NCI-H1417 treated with DMSO at 0.1 percent for 48 hours (cell line): ENCODE measurements around the gene TUG1.

Experiments
- DNase-seq: peaks from one replicate; lab custom pipeline; 2025; lab: John Stamatoyannopoulos, UW

Gene TUG1

DNA sequence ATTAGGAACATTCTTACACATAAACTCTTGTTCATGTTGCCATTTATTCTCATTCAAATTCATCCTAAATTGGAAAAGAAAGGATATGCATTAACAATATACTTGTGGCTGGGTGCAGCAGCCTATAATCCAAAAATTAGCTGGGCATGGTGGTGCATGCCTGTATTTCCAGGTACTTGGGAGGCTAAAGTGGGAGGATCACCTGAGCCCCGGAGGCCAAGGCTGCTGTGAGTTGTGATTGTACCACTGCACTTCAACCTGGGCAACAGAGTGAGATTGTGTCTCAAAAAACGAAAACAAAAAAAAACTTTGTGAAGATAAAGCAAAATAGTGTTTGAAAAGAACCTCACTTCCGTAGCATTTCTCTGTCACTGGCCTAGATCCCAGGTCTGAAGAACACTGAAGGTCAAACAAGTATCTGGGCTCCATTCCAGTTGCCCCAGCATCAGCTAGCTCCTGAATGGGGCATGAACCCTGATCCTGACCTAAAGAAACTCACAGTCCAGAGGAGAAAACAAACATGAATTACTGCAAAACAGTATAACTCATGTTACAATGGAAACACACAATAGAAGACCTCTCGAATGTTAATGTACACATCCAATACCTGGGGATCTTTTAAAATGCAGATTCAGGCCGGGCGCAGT, 32.2 kb downstream of the TUG1 start:
- DNase-seq: no peak

DNA sequence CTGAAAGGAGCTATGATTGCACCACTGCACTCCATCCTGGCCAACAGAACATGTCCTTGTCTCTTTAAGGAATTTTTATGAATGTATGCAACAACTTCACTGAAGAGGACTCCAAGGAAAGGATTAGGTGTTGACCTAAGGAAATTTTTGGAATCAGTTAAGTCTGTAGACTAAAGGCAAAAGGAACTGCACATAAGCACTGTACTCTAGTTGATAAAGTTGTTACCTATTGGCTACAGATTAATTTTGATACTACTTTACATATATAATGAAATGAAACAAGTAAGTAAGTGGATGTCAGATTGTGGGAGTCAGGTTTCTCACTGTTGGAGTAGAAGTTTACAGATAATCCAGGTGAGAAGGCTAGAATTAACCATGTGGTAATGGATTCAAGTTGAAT, 36.5 kb downstream of the TUG1 start:
- DNase-seq: no peak

DNA sequence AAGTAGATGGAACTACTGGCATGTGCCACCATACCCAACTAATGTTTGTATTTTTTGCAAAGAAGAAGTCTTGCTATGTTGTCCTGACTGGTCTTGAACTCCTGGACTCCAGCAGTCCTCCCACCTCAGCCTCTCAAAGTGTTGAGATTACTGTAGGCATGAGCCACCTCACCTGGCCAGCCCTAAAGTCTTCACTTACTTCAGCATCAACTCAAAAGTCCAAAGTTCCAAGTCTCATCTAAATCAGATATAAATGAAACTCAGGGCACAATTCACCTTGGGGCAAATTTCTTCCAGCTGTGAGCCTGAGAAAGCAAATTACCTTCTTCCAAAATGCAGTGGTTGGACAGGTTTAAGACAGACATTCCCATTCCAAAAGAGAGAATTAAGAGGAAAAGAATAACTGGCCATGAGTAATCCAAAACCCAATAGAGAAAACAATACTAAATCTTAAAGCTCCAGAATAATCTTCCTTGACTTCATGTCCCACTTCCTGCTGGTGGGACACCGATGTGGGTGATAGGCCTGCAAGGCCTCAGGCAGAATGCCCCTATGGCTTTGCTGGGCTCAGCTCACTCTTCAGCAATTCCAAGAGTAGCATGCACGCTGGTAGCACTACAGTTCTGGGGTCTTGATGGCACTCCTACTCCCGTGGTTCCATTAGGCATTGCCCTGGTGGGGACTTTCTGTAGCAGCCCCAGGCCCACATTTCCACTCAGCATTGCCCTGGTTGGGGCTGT, 50.3 kb downstream of the TUG1 start:
- DNase-seq: no peak

DNA sequence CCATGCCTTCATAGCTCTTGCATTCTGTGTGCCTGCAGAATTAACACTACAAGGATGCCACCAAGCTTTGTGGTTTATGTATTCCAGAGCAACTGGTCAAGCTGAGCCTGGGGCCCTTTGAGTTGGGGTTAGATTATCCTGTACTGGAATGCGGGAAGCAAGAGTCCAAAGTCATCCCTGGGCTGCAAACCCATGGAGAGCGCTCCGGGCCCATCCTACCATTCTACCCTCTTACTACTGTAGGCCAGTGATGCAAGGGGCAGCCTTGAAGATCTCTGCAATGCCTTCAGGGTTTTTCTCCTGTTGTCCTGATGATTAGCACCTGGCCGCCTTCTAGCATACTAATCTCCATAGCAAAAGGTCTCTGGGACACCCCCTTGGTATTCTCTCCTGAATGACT, 51.3 kb downstream of the TUG1 start:
- DNase-seq: no peak

DNA sequence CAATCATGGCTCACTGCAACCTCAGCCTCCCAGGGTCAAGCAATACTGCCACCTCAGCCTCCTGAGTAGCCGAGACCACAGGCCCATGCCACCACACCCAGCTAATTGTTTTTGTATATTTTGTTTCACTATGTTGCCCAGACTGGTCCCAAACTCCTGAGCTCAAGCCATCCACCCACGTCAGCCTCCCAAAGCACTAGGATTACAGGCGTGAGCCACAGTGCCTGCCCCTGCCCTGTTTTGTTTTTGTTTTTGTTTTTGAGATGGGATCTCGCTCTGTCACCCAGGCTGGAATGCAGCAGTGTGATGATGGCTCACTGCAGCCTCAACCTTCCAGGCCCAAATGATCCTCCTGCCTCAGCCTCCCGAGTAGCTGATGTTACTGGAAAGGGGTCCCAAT, 53.5 kb downstream of the TUG1 start:
- no peak for DNase-seq
